ENCODE results near the gene ASTN2. TPM values are rescaled to one million over a fixed set of nuclear protein-coding genes. Genes with fewer than 3 reads are reported as not detected.

The ASTN2 gene
- polyA plus RNA-seq, 1 donor from 2014 or later = 6.8 TPM

DNA sequence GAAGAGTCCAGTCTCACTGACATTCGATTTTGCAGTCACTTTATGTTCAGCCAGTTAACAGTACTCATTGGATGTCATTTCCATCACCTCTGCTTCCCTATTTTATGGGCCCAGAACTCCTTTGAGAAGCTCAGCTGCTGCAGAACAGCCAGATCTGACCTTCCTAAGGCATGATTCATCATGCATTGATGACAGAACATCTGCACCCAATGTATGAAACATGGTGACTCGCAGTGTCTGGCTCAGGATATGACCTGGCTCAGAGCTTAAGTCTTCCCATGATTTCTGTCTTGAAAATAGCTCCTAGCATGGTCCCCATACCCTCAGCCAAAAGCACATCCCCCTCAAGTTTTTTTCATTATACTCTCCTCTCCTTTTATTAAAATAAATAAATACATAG is 820.3 kb downstream of the ASTN2 start:
- Histone ChIP-seq H4K20me1 (ENCODE audit: insufficient read depth) (no peaks in the 10 kb centered on the region), H3K27me3 (ENCODE audit: insufficient read depth, low read depth, low read length) (no peaks in the 10 kb centered on the region), H3K9ac (ENCODE audit: low read length) (no peak overlapping the region), H3K4me3 (ENCODE audit: low read length) (no peak overlapping the region), H2AFZ (ENCODE audit: low read depth, low read length) (no peak overlapping the region), H3K9me2 (ENCODE audit: insufficient read depth, low read length) (no peaks in the 10 kb centered on the region), H3F3A (ENCODE audit: insufficient read depth, low read length, poor library complexity, severe bottlenecking) (no peaks in the 10 kb centered on the region), H3K79me2 (replicated peaks; ENCODE audit: insufficient read depth, low read length) (no peaks in the 10 kb centered on the region), H3K4me2 (ENCODE audit: low read length) (no peak overlapping the region), H3K27ac (ENCODE audit: low read length) (no peak overlapping the region), H3K9me3 (ENCODE audit: low read length) (peaks cover under 1% of the 10 kb centered on the region), H3K36me3 (ENCODE audit: insufficient read depth, low read length) (no peaks in the 10 kb centered on the region)
- TF ChIP-seq SMC3 (conservative IDR thresholded peaks at IDR 0.05; ENCODE audit: poor library complexity) = no peak
- no peak for TF ChIP-seq RAD21 (conservative IDR thresholded peaks at IDR 0.05)
- TF ChIP-seq TAF1 (IDR thresholded peaks at IDR 0.05; ENCODE audit: low read depth) = no peak
- no peak for TF ChIP-seq REST (IDR thresholded peaks at IDR 0.05; ENCODE audit: borderline replicate concordance)
- TF ChIP-seq EP300 (conservative IDR thresholded peaks at IDR 0.05; ENCODE audit: poor library complexity, severe bottlenecking) = no peak
- no peak for TF ChIP-seq EZH2 (IDR thresholded peaks at IDR 0.05; ENCODE audit: borderline replicate concordance, insufficient read depth, low read length, poor library complexity, severe bottlenecking)
- TF ChIP-seq MXI1 (conservative IDR thresholded peaks at IDR 0.05; ENCODE audit: poor library complexity, severe bottlenecking) = no peak
- TF ChIP-seq POLR2AphosphoS5 (IDR thresholded peaks at IDR 0.05) = no peak
- TF ChIP-seq, protein P1, sequence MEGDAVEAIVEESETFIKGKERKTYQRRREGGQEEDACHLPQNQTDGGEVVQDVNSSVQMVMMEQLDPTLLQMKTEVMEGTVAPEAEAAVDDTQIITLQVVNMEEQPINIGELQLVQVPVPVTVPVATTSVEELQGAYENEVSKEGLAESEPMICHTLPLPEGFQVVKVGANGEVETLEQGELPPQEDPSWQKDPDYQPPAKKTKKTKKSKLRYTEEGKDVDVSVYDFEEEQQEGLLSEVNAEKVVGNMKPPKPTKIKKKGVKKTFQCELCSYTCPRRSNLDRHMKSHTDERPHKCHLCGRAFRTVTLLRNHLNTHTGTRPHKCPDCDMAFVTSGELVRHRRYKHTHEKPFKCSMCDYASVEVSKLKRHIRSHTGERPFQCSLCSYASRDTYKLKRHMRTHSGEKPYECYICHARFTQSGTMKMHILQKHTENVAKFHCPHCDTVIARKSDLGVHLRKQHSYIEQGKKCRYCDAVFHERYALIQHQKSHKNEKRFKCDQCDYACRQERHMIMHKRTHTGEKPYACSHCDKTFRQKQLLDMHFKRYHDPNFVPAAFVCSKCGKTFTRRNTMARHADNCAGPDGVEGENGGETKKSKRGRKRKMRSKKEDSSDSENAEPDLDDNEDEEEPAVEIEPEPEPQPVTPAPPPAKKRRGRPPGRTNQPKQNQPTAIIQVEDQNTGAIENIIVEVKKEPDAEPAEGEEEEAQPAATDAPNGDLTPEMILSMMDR (IDR thresholded peaks at IDR 0.05; ENCODE audit: poor library complexity, severe bottlenecking) = no peak

- H3K27me3 ChIP-seq (ENCODE audit: insufficient read depth, low read depth, low read length) = no peaks in the 10 kb centered on the region
- H3K4me3 ChIP-seq (ENCODE audit: low read length) = no peak overlapping the region
- H3K4me2 ChIP-seq (ENCODE audit: low read length) = no peak overlapping the region
- no peak overlapping the region for H3K27ac ChIP-seq (ENCODE audit: low read length)
- peaks cover 7% of the 10 kb centered on the region for H3K9me3 ChIP-seq (ENCODE audit: low read length)
- no peaks in the 10 kb centered on the region for H4K20me1 ChIP-seq (ENCODE audit: insufficient read depth)
- no peak overlapping the region for H3K9ac ChIP-seq (ENCODE audit: low read length)
- peaks cover 8% of the 10 kb centered on the region for H3K36me3 ChIP-seq (ENCODE audit: insufficient read depth, low read length)
- no peaks in the 10 kb centered on the region for H3F3A ChIP-seq (ENCODE audit: insufficient read depth, low read length, poor library complexity, severe bottlenecking)
- no peak overlapping the region for H2AFZ ChIP-seq (ENCODE audit: low read depth, low read length)
- H3K9me2 ChIP-seq (ENCODE audit: insufficient read depth, low read length) = no peaks in the 10 kb centered on the region
- H3K79me2 ChIP-seq (replicated peaks; ENCODE audit: insufficient read depth, low read length) = no peaks in the 10 kb centered on the region
- TF ChIP-seq MXI1 (conservative IDR thresholded peaks at IDR 0.05; ENCODE audit: poor library complexity, severe bottlenecking) (no peak), TAF1 (IDR thresholded peaks at IDR 0.05; ENCODE audit: low read depth) (no peak), SMC3 (conservative IDR thresholded peaks at IDR 0.05; ENCODE audit: poor library complexity) (no peak)
- TF ChIP-seq, protein P1 (IDR thresholded peaks at IDR 0.05; ENCODE audit: poor library complexity, severe bottlenecking) = no peak
Observed at GRCh38 chr9:116592970-116593369, 821.9 kb downstream of the ASTN2 start.
